IPS DF 19.7 (cell line): ENCODE measurements around the gene NLRP6.
"Not testable (repeated sequence)": the region's sequence is repeated elsewhere in the genome, so short reads cannot be mapped to it uniquely, and the experiment has no call there.

Experiments used
- DNase-seq: peaks from one replicate; pipeline ENCODE4 v3.0.0-alpha.2; 2013; ENCODE audit warnings: low read depth, low spot score

The NLRP6 gene

DNA sequence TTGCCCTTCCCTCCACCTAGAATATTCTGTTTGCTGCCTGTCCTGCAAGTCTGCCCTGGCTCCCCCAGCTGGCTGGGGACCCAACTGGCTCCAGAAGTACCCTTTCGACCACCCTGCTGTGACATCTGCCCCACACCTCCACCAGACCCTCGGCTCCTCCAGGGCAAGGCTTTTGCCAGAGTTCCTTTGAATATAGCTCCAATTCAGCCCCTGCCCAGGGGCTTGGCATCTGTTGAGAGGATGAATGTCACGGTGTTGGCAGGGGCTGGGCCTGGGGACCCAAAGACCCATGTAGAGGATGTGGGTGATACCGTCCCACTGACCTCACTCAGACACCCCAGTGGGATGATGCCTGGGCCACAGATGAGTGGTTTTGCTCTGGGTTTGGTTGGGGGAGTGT, 4.0 kb downstream of the NLRP6 start:
- no peak for DNase-seq

DNA sequence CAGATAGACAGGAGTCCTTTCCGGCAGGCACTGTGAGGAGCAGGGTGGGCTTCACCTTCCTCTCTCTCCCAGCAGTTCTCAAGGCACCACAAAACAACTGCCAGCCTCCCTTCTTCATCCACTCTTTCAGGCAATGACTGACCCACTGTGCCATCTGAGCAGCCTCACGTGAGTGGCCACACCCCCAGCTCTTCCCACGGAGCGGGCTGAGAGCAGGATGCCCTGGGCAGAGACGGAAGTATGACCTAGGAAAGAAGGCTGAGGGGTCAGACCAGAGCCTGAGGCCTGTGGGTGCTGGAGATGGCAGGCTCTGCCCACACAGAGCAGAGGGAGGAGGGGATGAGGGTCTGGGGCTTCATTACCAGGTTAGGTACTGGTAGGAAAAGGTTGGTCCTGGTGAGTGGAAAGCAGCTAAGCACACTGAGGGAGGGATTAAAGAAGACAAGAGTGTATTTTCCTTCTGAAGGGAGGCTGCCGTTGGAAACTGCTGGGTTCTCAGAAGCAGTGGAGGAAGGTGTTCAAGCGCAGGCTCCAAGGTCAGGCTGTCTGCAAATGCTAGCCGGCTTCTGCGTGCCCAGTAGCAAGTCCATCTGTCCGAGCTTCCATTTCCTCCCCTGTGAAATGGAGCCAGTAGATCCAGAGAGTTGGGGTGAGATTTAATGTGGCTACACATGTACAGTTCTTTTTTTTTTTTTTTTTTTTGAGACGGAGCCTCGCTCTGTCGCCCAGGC, 4.6 kb downstream of the NLRP6 start:
- DNase-seq, result no peak

DNA sequence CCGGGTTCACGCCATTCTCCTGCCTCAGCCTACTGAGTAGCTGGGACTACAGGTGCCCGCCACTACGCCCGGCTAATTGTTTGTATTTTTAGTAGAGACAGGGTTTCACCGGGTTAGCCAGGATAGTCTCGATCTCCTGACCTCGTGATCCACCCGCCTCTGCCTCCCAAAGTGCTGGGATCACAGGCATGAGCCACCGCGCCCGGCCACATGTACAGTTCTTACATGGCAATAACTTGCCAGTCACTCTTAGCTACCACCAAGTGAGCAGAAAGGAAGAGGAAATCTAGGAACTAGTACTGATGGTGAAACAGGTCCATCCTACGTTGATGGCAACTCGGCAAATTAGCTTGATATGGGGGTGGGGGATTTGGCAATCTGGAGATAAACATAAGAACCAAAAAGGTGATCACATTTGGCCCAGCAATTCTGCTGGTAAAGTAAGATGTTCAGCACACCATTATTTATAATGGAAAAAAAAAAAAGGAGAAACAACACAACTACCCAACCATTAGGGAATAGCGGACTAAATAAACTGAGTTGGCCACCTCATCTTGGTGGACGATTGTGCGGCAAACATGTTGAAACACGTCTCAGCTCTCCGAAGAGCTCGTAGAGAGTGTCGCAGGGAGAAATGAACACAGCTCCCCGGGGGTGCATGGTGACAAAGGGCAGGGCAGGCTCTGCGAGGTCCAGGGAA, 5.3 kb downstream of the NLRP6 start:
- no peak for DNase-seq

DNA sequence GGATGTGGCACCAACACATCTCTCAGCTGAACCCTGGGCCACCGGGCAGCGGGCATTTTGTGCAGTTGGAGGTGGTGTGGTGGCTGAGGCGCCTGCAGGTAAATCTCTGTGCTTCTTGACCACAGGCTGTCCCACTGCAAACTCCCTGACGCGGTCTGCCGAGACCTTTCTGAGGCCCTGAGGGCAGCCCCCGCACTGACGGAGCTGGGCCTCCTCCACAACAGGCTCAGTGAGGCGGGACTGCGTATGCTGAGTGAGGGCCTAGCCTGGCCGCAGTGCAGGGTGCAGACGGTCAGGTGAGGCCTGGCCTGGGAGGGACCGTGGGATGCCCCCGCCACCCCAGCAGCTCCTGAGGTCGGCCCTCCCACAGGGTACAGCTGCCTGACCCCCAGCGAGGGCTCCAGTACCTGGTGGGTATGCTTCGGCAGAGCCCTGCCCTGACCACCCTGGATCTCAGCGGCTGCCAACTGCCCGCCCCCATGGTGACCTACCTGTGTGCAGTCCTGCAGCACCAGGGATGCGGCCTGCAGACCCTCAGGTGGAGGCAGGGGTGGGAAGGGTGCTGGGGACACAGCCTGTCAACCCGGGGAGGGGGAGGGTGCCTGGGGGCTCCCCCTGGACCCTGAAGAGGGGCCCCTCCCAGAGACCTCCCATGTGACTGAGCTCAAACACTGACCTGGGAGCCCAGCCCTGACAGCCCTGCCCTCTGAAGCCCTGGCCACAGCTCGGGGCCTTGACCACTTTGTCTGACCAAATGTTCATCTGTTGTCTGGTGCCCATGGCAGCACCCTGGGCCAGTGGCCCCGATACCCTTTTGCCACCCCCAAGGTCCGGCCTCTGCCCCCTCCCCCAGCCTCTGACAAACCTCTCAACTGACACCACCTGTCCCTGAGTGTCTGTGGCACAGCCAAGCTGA, 6.2 kb downstream of the NLRP6 start:
- DNase-seq, result no peak

DNA sequence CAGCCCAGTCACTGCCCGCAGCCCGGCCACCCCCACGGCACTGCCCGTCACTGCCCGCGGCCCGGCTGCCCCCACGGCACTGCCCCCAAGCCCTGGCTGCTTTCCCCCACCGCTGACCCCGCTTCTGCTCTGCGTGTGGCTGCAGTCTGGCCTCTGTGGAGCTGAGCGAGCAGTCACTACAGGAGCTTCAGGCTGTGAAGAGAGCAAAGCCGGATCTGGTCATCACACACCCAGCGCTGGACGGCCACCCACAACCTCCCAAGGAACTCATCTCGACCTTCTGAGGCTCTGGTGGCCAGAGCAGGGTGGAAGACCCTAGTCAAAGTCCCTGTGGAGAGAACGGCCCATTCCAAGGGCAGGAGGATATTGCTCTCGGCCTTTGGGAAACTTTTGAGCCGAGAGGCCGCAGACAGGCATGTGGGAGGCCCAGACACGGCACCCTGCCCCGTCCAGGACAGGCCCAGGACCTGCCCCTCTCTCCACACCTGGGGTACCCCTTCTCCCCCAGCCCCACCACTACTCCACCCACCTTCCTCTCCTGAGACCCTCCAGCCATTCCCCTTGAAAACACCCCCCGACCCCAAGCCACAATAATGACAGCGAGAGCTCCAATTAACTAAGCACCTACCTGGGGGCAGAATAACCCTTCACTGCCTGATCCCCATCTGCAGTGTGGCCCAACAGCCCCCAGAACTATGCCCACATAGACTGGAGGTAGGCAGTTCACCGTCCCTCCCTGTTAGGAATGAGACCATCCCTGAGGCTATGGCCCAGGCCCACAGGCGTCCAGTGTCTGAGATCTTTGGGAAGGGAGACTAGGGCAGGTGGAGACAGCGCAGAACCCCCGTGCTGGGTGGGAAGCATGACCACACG, 7.0 kb downstream of the NLRP6 start:
- no peak for DNase-seq

DNA sequence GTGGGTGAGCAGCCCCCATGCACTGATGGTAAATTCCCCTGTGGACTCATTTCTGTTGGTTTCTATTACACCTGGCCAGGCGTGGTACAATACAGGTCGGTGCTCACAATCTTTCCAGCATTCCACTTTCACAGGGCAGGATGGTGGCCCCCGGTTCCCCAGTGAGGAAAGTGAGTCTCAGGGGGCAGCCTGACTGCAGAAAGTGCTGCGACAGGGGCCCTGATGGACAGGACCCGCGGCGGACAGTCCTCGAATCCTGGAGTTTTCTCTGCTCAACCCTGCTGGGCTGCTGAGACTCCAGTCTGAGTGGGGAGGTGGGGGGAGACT, 7.7 kb downstream of the NLRP6 start:
- no peak for DNase-seq

DNA sequence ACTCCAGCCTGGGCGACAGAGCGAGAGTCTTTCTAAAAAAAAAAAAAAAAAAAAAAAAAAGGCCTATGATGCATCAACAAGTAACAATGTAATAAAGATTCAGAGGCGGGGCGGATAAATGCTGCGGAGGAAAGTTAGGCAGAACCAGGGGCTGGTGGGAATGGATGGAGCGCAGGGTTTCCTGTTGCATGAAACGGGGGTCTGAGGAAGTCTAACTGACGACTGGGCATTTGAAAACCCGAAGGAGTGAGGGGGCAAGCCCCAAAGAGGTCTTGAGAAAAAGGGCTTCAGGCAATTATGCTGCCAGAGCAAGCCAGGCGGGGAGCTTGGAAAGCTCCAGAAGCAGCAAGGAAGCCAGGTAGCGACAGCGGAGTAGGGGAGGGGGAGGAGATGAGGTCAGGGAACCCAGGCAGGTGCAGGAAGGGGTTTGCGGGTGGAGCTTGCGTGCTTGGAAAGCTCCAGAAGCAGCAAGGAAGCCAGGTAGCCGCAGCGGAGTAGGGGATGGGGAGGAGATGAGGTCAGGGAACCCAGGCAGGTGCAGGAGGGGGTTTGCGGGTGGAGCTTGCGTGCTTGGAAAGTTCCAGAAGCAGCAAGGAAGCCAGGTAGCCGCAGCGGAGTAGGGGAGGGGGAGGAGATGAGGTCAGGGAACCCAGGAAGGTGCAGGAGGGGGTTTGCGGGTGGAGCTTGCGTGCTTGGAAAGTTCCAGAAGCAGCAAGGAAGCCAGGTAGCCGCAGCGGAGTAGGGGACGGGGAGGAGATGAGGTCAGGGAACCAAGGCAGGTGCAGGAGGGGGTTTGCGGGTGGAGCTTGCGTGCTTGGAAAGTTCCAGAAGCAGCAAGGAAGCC, 9.0 kb downstream of the NLRP6 start:
- DNase-seq, result not testable (repeated sequence)

DNA sequence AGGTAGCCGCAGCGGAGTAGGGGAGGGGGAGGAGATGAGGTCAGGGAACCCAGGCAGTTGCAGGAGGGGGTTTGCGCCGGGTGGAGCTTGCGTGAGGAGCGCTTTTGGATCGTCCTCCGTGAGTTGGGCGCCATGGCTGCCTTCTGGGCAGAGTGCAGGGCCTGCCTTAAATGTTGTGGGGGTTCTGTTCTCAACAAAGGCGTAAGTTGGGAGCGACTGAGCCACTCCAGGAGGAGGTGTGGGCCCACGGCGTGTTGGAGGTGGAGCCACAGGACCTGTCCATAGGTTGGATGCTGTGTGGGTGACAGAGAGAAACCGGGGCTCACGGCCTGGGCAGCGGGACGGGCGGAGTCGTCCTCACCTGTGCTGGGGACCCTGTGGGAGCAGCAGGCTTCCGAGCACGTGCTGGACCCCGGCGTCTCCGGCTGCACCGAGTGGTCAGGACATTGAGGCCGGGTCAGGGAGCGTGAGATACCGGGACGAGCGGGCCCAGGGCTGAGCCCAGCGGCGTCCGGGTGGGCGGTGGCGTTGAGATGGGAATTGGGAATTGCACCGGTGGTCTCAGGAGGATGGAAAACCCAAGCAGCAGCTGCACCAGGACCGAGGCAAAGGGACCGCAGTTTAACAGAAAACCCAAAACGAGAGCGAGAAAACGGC, 9.7 kb downstream of the NLRP6 start:
- no peak for DNase-seq

DNA sequence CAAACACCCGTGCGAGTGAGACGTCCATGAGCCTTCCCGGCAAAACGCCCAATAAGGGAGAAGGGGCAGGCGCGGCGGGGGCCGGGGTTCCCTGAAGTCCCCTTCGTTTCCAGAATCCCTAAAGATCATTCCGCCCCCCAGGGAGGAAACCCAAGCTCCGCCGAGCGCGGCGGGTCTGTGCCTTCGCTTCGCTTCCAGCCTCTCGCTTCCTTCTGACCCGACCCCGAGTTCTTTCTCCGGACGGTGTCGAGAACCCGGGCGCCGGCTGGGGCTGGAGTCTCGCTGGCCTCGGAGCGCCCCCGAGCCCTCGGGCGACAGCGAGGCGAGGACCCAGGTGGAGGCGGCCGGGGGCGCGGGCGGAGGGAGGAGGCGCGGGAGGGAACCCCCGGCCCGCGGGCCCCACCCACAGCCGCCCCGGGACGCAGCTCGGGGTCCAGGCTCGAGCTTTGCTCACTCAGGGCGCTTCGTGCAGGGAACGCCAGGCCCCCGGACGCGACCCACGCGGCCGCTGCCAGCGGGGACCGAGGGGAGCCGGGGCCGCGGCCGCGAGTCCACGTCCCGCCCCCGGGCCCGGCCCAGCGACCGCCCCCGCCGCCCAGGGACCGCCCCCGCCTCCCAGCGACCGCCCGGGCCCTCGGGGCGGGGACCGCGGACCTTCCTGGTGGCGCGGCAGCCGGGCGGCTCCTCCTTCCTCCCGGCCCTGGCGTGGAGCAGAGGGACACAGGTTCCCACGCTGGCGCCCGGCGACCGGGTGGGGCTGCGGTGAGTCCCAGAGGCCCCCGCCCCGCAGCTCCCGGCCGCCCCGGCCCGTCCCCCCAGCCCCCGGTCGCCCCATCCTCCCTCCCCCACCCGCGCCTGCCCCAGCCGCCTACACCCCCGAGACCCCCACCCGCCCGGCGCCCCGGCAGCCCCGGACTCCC, 10.5 kb downstream of the NLRP6 start, which contains the start of gene PGGHG:
Gene PGGHG (plus strand): TSS at position 649 of the 920 bp plus-strand sequence. CDS start 691 bp downstream, outside the sequence.
- no peak for DNase-seq

DNA sequence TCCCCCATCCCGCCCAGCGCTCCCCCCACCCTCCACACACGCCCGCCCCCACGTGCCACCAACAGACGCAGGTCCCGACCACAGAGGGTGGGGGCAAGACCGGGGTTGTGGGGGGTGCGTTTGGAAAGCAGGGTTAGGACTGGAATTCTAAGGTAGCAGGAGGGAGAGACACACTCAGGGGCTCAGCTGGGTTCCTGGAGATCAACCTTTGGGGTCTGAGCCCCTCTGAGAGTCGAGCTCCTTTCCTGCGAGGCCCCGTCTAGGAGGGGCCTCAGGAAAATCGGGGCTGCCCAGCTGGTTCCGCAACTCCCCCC, 11.1 kb downstream of the NLRP6 start:
- no peak for DNase-seq

DNA sequence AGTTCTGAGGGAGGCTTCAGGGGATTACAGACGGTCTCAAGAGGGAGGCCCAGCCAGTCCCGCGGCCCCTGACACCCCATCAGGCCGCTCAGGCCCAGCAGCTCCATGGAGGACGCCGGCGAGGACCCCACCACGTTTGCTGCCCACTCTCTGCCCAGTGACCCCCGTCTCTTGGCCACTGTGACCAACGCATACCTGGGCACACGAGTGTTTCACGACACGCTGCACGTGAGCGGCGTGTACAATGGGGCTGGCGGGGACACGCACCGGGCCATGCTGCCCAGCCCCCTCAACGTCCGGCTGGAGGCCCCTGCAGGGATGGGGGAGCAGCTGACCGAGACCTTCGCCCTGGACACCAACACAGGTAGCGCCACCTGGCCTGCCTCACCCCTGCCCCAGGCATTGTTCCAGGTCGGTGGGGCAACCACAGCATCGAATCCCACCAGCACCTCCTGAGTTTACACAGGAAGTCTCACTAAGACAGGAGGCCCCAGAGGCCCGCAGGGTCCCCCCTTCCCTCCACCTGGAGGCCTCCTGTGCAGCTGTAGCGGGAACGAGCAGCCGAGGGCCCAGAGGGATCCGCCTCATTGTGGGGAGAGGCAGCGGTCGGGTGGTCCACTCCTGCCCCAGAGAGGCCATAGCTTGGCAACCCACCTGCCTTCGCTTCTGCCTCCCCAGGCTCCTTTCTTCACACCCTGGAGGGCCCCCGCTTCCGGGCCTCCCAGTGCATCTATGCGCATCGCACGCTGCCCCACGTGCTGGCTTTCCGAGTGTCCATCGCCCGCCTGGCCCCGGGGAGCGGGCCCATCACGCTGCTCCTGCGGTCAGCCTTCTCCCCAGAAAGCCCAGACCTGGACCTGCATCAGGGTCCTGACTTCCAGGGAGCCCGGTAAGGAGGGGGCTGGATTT, 11.8 kb downstream of the NLRP6 start:
- no peak for DNase-seq

DNA sequence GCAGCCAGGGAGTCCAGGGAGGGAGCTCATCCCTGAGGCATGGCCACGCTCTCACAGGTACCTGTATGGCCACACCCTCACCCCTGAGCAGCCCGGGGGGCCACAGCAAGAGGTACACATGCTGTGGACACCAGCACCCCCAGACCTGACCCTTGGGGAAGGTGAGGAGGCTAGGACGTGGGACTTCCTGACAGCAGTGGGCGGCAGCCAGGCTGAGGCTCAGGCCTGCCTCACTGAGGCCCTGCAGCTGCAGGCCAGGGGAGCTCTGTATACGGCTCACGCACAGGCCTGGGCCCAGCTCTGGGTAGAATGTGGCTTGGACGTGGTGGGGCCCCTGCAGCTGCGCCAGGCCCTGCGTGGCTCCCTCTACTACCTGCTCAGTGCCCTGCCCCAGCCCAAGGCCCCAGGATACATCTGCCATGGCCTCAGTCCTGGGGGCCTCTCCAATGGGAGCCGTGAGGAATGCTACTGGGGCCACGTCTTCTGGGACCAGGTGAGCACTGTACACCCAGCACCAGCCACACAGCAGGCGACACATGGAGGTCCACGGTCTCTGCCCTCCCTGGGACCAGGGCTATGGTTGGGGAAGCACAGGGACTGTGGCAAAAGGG, 12.5 kb downstream of the NLRP6 start:
- DNase-seq, result no peak

DNA sequence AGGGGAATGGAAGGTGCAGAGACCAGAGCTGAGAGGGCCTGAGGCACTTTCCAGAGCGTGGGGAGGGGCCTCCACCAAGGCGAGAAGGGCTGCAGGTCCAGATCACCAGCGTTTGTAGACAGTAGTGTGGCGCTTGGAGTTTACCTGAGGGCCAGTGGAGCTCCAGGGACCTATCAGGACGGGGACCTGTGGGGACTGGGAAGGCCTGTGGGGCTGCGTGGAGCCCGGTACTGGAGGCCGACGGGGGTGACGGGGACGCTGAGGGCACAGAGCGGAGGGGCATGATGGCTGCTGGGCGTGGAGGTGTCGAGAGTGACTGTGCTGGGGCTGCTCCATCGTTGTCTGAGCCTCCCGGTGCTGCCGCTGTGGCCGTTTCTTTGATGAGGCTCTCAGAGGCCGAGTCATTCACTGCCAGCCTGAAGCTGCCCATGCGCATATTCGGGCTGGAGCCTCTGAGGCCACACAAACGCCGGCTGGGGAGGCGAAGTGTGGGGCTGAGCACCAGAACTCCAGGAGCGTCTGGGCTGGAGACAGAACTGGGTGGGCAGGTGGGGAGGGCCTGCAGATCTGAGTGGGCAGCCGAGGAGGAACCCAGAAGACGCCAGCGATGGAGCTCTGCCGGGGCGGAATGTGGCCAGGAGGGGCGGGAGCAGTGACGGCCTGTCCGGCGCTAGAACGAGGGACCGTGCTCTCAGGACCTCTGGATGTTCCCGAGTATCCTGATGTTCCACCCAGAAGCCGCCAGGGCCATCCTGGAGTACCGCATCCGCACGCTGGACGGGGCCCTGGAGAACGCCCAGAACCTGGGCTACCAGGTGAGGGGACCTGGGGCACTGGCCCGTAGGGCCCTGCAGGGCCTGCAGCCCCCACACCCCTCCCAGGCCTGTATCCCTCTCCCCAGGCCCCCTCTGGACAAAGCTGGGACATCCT, 13.3 kb downstream of the NLRP6 start:
- DNase-seq, result no peak

DNA sequence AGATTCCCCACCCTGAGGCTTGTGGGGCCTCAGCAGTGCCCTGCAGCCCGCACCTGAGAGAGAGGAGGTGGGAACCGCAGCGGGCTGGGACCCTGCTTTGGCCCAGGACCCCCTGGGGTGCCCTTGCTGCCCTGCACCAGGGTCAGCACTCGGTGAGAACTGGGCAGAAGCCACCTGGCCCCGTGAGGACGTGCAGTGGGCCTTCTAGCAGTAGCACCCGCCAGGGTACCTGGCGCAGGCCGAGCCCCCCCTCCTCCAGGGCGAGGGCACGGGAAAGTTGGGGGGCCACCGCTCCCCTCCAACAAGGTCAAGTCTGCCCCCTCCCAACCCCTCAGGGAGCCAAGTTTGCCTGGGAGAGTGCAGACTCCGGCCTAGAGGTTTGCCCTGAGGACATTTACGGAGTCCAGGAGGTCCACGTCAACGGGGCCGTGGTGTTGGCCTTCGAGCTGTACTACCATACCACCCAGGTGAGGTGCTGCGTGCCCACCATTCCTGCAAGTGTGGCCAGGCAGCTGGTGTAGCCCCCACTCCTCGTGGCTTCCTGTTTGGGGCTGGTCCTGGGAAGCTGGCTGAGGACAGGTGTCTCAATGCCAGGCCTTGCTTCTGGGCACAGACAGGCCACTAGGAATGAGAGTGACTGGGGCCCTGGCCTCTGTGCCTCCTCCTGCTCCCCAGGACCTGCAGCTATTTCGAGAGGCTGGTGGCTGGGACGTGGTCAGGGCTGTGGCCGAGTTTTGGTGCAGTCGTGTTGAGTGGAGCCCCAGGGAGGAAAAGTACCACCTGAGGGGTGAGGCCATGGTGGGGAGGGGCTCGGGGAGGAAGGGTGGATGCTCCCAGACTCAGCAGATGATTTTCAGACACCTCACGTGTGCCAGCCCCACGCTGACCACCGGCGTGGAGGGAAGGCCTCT, 14.3 kb downstream of the NLRP6 start:
- no peak for DNase-seq

DNA sequence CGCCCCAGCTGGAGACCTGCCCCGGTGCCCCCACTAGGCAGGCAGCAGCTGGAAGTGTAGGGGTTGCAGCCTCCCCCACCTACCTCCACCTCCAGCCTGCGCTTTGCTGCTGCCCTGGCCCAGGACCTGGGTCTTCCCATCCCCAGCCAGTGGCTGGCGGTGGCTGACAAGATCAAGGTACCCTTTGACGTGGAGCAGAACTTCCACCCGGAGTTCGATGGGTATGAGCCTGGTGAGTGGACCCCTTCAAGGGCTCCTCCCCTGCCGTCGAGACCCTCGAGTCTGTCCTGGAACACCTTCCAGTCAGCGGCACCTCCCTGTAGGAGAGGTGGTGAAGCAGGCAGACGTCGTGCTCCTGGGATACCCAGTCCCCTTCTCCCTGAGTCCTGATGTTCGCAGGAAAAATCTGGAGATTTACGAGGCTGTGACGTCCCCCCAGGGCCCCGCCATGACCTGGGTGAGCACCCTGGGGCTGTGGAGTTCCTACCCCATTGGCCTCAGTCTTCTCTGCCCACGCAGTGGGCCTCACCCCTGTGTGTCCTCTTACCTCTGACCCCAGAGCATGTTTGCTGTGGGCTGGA, 15.2 kb downstream of the NLRP6 start:
- no peak for DNase-seq
